PC-9 (cell line): Measurements from ENCODE around the gene BET1. TPM values are rescaled to one million over a fixed set of nuclear protein-coding genes. Genes with fewer than 3 reads are reported as not detected.

Source experiments
- BruUV-seq: library from RNA; stranded (reverse); fragments of 400-500 nt; replicated peaks from 2 replicates; lab custom pipeline; 2021; lab: Mats Ljungman, UMichigan
- CTCF ChIA-PET: fragments of 300-600 bp; sonication (Branson Sonifier 250); formaldehyde crosslinking; loops from one replicate; lab custom pipeline; 2022; ENCODE audit warnings: antibody characterized with exemption; lab: Charles Lee
- POLR2A ChIA-PET: fragments of 300-600 bp; sonication (Branson Sonifier 250); formaldehyde crosslinking; loops from one replicate; lab custom pipeline; 2022; ENCODE audit warnings: antibody characterized with exemption; ENCODE audit not compliant: unreplicated experiment; lab: Charles Lee
- DNase-seq, 2 experiments: peaks; one replicate each; pipeline versions ENCODE4 v3.0.0 to v3.0.0-alpha.2; 2015 to 2022; ENCODE audit warnings: mixed read lengths in 1 of 2
- H2AFZ ChIP-seq: fragments of 200-600 bp; sonication (generic); 2 replicates; pipeline ENCODE4 v1.8.1; 2017; ENCODE audit warnings: antibody characterized with exemption
- H3F3A ChIP-seq: fragments of 200-600 bp; sonication (generic); 2 replicates; pipeline ENCODE4 v1.8.1; 2017; ENCODE audit warnings: antibody characterized with exemption, mild to moderate bottlenecking, low read depth; ENCODE audit not compliant: insufficient read depth
- H3K27ac ChIP-seq: fragments of 200-600 bp; sonication (generic); 2 replicates; pipeline ENCODE4 v1.6.1; 2016; ENCODE audit warnings: mixed run types
- H3K27me3 ChIP-seq: fragments of 200-600 bp; sonication (generic); 2 replicates; pipeline ENCODE4 v1.6.1; 2016; ENCODE audit warnings: low read depth, mixed run types; ENCODE audit not compliant: insufficient read depth
- H3K36me3 ChIP-seq: fragments of 200-600 bp; sonication (generic); 2 replicates; pipeline ENCODE4 v1.6.1; 2016; ENCODE audit warnings: low read depth, mixed run types
- H3K4me1 ChIP-seq: fragments of 200-600 bp; sonication (generic); replicated peaks from 2 replicates; pipeline ENCODE4 v1.6.1; 2016; ENCODE audit warnings: mixed run types; ENCODE audit not compliant: insufficient read depth
- H3K4me2 ChIP-seq: fragments of 200-600 bp; sonication (generic); 2 replicates; pipeline ENCODE4 v1.6.1; 2017; ENCODE audit warnings: mixed run types
- H3K4me3 ChIP-seq: fragments of 200-600 bp; sonication (generic); 2 replicates; pipeline ENCODE4 v1.6.1; 2016; ENCODE audit warnings: mixed run types
- H3K79me2 ChIP-seq: fragments of 200-600 bp; sonication (generic); 2 replicates; pipeline ENCODE4 v1.6.1; 2017; ENCODE audit warnings: low read depth, mixed run types
- H3K9me2 ChIP-seq: fragments of 200-600 bp; sonication (generic); 2 replicates; pipeline ENCODE4 v1.8.1; 2017; ENCODE audit warnings: mild to moderate bottlenecking; ENCODE audit not compliant: insufficient read depth
- H3K9me3 ChIP-seq: fragments of 200-600 bp; sonication (generic); 2 replicates; pipeline ENCODE4 v1.8.1; 2016; ENCODE audit warnings: low read depth; ENCODE audit not compliant: insufficient read depth
- H4K20me1 ChIP-seq: fragments of 200-600 bp; sonication (generic); 2 replicates; pipeline ENCODE4 v1.8.1; 2017; ENCODE audit not compliant: insufficient read depth
- CTCF ChIP-seq: fragments of 200-600 bp; sonication (generic); conservative IDR thresholded peaks from 2 replicates; pipeline ENCODE4 v1.6.1; 2017; ENCODE audit warnings: mixed run types, antibody characterized with exemption, mild to moderate bottlenecking, moderate library complexity
- EZH2 ChIP-seq: fragments of 200-600 bp; sonication (generic); IDR thresholded peaks from 2 replicates; pipeline ENCODE4 v1.8.0; 2017; ENCODE audit warnings: antibody characterized with exemption, low read depth
- intact Hi-C: fragments of 100-400 bp; cut with micrococcal nuclease; formaldehyde crosslinking; loops from one replicate; pipeline ENCODE4 v1.10.0; 2022; ENCODE audit not compliant: unreplicated experiment
- total RNA-seq: library from RNA; stranded (reverse); gene quantifications from 2 replicates; pipeline ENCODE4 v1.2.3, GENCODE V29; 2021

BET1 gene
- total RNA-seq, 1 experiment from 2014 or later, result 43.0 TPM

GRCh38 chr7:94001396-94001795 lies 2.8 kb downstream of the BET1 start:
- intact Hi-C loops, result loop anchor here (5.0 to 10.0 kb wide), 3 partner anchors 86 to 273 kb away; no protein-coding TSS in a partner anchor
- no peak overlapping the region for H3K4me2 ChIP-seq
- DNase-seq, result no peak
- H3K9me3 ChIP-seq, result no peaks in the 10 kb centered on the region
- H3K27ac ChIP-seq, result no peak overlapping the region
- no peaks in the 10 kb centered on the region for H4K20me1 ChIP-seq
- TF ChIP-seq EZH2 (no peak), CTCF (no peak)
- peaks cover 40% of the 10 kb centered on the region for H3K79me2 ChIP-seq
- no peaks in the 10 kb centered on the region for H3K9me2 ChIP-seq
- ChIA-PET CTCF (no interaction called here), POLR2A (no interaction called here)
- H3K27me3 ChIP-seq, result no peaks in the 10 kb centered on the region
- peaks cover 21% of the 10 kb centered on the region; the same call in 1 of the 2 replicates for H3K36me3 ChIP-seq
- H3F3A ChIP-seq, result no peaks in the 10 kb centered on the region; the same call in 1 of the 2 replicates
- H3K4me1 ChIP-seq, result peaks cover 11% of the 10 kb centered on the region
- no TSS peak for BruUV-seq
- no peak overlapping the region for H2AFZ ChIP-seq
- H3K4me3 ChIP-seq, result no peak overlapping the region

GRCh38 chr7:93997868-93998267 lies 6.3 kb downstream of the BET1 start:
- CTCF ChIA-PET, result no interaction called here
- H3K4me2 ChIP-seq, result no peak overlapping the region
- H3K27me3 ChIP-seq, result no peaks in the 10 kb centered on the region
- H3F3A ChIP-seq, result peaks cover 1% of the 10 kb centered on the region; the same call in 1 of the 2 replicates
- TF ChIP-seq EZH2 (no peak), CTCF (no peak)
- H4K20me1 ChIP-seq, result no peaks in the 10 kb centered on the region
- no peak for DNase-seq
- no peak overlapping the region for H3K27ac ChIP-seq
- H3K36me3 ChIP-seq, result peaks cover 46% of the 10 kb centered on the region
- no peak overlapping the region for H2AFZ ChIP-seq
- POLR2A ChIA-PET, result no interaction called here
- H3K4me3 ChIP-seq, result no peak overlapping the region
- no peaks in the 10 kb centered on the region for H3K9me2 ChIP-seq
- intact Hi-C loops, result no loop called here
- H3K79me2 ChIP-seq, result peaks cover 28% of the 10 kb centered on the region
- H3K4me1 ChIP-seq, result peaks cover 6% of the 10 kb centered on the region
- H3K9me3 ChIP-seq, result no peaks in the 10 kb centered on the region
- BruUV-seq, result no TSS peak

- ChIA-PET POLR2A (no interaction called here), CTCF (no interaction called here)
- TF ChIP-seq EZH2 (no peak), CTCF (no peak)
- peaks cover 32% of the 10 kb centered on the region for H3K36me3 ChIP-seq
- no TSS peak for BruUV-seq
- H4K20me1 ChIP-seq, result 0 out of 2 replicates have a peak, but pooled peaks cover 5% of the 10 kb centered on the region
- no peak for DNase-seq
- H3K9me3 ChIP-seq, result no peaks in the 10 kb centered on the region
- H3F3A ChIP-seq, result peaks cover 6% of the 10 kb centered on the region; the same call in 1 of the 2 replicates
- H3K4me2 ChIP-seq, result no peak overlapping the region
- no peaks in the 10 kb centered on the region for H3K27me3 ChIP-seq
- no peak overlapping the region for H3K4me3 ChIP-seq
- no peaks in the 10 kb centered on the region for H3K79me2 ChIP-seq
- H3K9me2 ChIP-seq, result no peaks in the 10 kb centered on the region
- H3K27ac ChIP-seq, result peak overlapping the region; percentile 18; the same call in 1 of the 2 replicates
- intact Hi-C loops, result no loop called here
- H3K4me1 ChIP-seq, result peaks cover 7% of the 10 kb centered on the region
- no peak overlapping the region for H2AFZ ChIP-seq
Observed at GRCh38 chr7:93992421-93993110, 11.6 kb downstream of the BET1 start.
